ENCODE measurements around the gene ING1. TPM values are rescaled to one million over a fixed set of nuclear protein-coding genes. Genes with fewer than 3 reads are reported as not detected.

ING1 gene
- total and polyA plus RNA-seq, 2 of the 4 experiments (the other 2 are of a cell fraction) = 9.1 to 13.5 TPM

DNA sequence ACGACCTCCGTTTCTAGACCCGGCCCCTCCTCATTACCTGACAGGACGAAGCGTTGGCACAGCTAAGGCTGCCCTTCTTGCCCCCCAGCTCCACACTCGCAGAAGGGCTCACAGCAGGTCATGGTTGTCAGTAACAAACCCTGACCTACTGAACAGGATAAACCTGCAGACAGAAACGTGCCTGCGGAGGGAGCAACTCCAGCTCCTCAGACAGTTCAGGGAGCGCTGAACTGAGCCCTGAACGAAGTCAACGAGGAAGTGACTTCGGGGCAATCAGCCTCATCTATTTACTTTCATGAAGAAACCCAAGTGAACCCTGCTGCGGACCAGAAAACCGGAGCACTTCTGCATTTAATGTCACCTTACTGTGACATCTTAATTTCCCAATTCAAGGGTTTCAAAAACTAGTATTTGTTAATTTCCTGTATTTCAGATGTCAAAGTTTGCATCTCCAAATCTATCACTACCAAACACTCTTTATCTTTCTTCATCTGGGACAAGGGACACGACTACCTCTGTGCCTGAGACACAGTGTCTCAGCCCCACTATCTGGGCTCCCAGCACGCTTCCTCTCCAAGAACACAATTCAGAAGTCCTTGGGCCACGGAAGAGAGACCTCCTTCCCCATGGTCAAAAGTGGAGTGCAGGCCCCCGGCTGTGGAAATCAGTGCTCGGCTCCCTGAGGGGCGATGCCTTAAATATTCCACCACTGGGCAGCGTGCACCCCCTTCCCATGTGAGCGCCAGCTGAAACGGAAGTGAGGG lies 47.8 kb upstream of the ING1 start:
- Histone ChIP-seq H2BK120ac (ENCODE audit: low read depth, low read length) (no peak overlapping the region), H3K9me1 (ENCODE audit: insufficient read depth, low read length) (no peaks in the 10 kb centered on the region), H3K56ac (ENCODE audit: extremely low read depth, insufficient read depth, low read length) (no peak overlapping the region), H3K4me3 (ENCODE audit: insufficient read depth, low read depth, low read length) (no peak overlapping the region), H2BK5ac (ENCODE audit: low read depth, low read length, poor library complexity, severe bottlenecking) (no peak overlapping the region), H3K9me3 (ENCODE audit: control insufficient read depth, insufficient read depth, low read length) (peaks cover 3% of the 10 kb centered on the region), H2BK15ac (ENCODE audit: low read depth, low read length) (no peak overlapping the region), H3K27ac (ENCODE audit: insufficient read depth, low read length) (no peak overlapping the region), H2AFZ (replicated peaks; ENCODE audit: low read length, poor library complexity) (no peak overlapping the region), H4K91ac (ENCODE audit: insufficient read depth, low read depth, low read length) (no peak overlapping the region), H3K18ac (ENCODE audit: low read depth, low read length) (no peak overlapping the region), H2AK9ac (replicated peaks; ENCODE audit: low read depth, low read length, poor library complexity) (no peak overlapping the region), H3K4me2 (ENCODE audit: low read depth, low read length) (no peak overlapping the region), H3K36me3 (ENCODE audit: control insufficient read depth, insufficient read depth, low read length) (peaks cover 58% of the 10 kb centered on the region), H3K23ac (ENCODE audit: low read depth, low read length) (no peak overlapping the region), H3K27me3 (ENCODE audit: control insufficient read depth, insufficient read depth, low read length) (no peaks in the 10 kb centered on the region), H4K20me1 (ENCODE audit: insufficient read depth, low read length) (no peaks in the 10 kb centered on the region), H4K8ac (ENCODE audit: low read depth in 2 of 2, low read length in 2 of 2) (no peak overlapping the region), H3K9ac (ENCODE audit: low read depth, low read length) (no peak overlapping the region), H3K4ac (ENCODE audit: low read depth, low read length) (no peak overlapping the region), H3K14ac (replicated peaks; ENCODE audit: low read depth, low read length) (no peak overlapping the region), H4K5ac (ENCODE audit: low read depth, low read length) (no peak overlapping the region), H2AK5ac (ENCODE audit: low read depth, low read length) (no peak overlapping the region), H3K79me1 (ENCODE audit: low read depth in 1 of 2, low read length in 2 of 2) (peaks cover 0 to 3% of the 10 kb centered on the region in 2 experiments; a peak in 2 of 4 replicates), H2BK20ac (ENCODE audit: low read depth, low read length) (no peak overlapping the region), H3K4me1 (ENCODE audit: control insufficient read depth, insufficient read depth, low read length) (no peaks in the 10 kb centered on the region)
- BruUV-seq (replicated peaks) = no TSS peak
- in situ Hi-C loops (cut with MboI; ENCODE audit: low sequenced_read_pairs) (no loop called here), intact Hi-C loops (cut with micrococcal nuclease) (no loop called here), dilution Hi-C loops (cut with HindIII; ENCODE audit: low sequenced_read_pairs, unreplicated experiment) (no loop called here)
- ChIA-PET CTCF (no interaction called here), POLR2A (ENCODE audit: unreplicated experiment) (no interaction called here)
- DNase-seq (no peak), ATAC-seq (ENCODE audit: low read depth) (no peak)
- TF ChIP-seq, protein P1, sequence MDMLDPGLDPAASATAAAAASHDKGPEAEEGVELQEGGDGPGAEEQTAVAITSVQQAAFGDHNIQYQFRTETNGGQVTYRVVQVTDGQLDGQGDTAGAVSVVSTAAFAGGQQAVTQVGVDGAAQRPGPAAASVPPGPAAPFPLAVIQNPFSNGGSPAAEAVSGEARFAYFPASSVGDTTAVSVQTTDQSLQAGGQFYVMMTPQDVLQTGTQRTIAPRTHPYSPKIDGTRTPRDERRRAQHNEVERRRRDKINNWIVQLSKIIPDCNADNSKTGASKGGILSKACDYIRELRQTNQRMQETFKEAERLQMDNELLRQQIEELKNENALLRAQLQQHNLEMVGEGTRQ (IDR thresholded peaks at IDR 0.05; ENCODE audit: low read depth, low read length) = no peak
- TF ChIP-seq, protein P2, sequence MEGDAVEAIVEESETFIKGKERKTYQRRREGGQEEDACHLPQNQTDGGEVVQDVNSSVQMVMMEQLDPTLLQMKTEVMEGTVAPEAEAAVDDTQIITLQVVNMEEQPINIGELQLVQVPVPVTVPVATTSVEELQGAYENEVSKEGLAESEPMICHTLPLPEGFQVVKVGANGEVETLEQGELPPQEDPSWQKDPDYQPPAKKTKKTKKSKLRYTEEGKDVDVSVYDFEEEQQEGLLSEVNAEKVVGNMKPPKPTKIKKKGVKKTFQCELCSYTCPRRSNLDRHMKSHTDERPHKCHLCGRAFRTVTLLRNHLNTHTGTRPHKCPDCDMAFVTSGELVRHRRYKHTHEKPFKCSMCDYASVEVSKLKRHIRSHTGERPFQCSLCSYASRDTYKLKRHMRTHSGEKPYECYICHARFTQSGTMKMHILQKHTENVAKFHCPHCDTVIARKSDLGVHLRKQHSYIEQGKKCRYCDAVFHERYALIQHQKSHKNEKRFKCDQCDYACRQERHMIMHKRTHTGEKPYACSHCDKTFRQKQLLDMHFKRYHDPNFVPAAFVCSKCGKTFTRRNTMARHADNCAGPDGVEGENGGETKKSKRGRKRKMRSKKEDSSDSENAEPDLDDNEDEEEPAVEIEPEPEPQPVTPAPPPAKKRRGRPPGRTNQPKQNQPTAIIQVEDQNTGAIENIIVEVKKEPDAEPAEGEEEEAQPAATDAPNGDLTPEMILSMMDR (conservative IDR thresholded peaks at IDR 0.05; ENCODE audit: low read depth, low read length) = no peak
- TF ChIP-seq, protein P3, sequence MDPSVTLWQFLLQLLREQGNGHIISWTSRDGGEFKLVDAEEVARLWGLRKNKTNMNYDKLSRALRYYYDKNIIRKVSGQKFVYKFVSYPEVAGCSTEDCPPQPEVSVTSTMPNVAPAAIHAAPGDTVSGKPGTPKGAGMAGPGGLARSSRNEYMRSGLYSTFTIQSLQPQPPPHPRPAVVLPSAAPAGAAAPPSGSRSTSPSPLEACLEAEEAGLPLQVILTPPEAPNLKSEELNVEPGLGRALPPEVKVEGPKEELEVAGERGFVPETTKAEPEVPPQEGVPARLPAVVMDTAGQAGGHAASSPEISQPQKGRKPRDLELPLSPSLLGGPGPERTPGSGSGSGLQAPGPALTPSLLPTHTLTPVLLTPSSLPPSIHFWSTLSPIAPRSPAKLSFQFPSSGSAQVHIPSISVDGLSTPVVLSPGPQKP (IDR thresholded peaks at IDR 0.05; ENCODE audit: borderline replicate concordance, low read depth, low read length) = no peak
- TF ChIP-seq SMC3 (IDR thresholded peaks at IDR 0.05; ENCODE audit: low read depth, low read length) (no peak), MAFK (IDR thresholded peaks at IDR 0.05; ENCODE audit: low read depth, low read length) (no peak), RCOR1 (IDR thresholded peaks at IDR 0.05; ENCODE audit: insufficient replicate concordance, low read length) (no peak), MAZ (IDR thresholded peaks at IDR 0.05; ENCODE audit: borderline replicate concordance, low read depth, low read length) (no peak), POLR2A (IDR thresholded peaks at IDR 0.05; ENCODE audit: low read depth, low read length) (no peak), FOS (IDR thresholded peaks at IDR 0.05; ENCODE audit: low read depth, low read length) (no peak), RAD21 (IDR thresholded peaks at IDR 0.05; ENCODE audit: low read length) (no peak), CEBPB (IDR thresholded peaks at IDR 0.05; ENCODE audit: low read depth, low read length) (no peak), RFX5 (IDR thresholded peaks at IDR 0.05; ENCODE audit: low read depth, low read length) (no peak), CHD1 (IDR thresholded peaks at IDR 0.05; ENCODE audit: low read depth, low read length) (no peak), MXI1 (IDR thresholded peaks at IDR 0.05; ENCODE audit: borderline replicate concordance, low read depth, low read length) (no peak), NFE2L2 (IDR thresholded peaks at IDR 0.05; ENCODE audit: low read depth, low read length) (no peak), BHLHE40 (IDR thresholded peaks at IDR 0.05; ENCODE audit: low read depth, low read length) (no peak)
- WGBS, 2 experiments (ENCODE audit: extremely low coverage in 2 of 2, insufficient read length in 1 of 2) = 93% methylated on average over 12 of the region's 23 CpGs; no CpG with 5 or more reads in 1 of the 2 experiments

Data from IMR-90 (cell line).